Measurements from ENCODE around the gene WNT7A.

The WNT7A gene

GRCh38 chr3:13770170-13771169, 109.4 kb downstream of the WNT7A start:
- peak; percentile 65 for DNase-seq (ENCODE audit: low spot score)

- no peak for DNase-seq (ENCODE audit: low spot score)
Measured at GRCh38 chr3:13769422-13769821, 110.4 kb downstream of the WNT7A start.

DNA sequence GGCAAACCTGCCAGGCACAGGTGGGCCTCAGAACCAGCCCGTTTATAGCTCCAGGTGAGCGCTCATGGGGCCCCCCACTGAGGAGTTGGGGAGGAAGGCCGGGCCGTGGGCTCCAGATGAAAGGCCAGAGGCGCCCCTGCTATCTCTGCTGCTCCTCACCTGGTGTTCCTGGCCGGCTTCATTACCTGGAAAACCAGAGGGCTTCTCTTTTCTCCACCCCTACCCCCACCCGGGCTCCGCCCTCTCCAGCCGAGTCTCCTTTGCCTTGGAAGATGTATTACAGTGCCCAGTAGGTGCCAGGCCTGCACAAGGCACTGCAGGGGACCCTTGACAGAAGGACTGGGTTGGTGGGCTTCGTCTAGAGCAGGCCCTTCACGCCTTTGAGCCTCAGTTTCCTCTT, 111.4 kb downstream of the WNT7A start:
- DNase-seq (ENCODE audit: low spot score): no peak

GRCh38 chr3:13767896-13768295, 112.0 kb downstream of the WNT7A start:
- no peak for DNase-seq (ENCODE audit: low spot score)

DNA sequence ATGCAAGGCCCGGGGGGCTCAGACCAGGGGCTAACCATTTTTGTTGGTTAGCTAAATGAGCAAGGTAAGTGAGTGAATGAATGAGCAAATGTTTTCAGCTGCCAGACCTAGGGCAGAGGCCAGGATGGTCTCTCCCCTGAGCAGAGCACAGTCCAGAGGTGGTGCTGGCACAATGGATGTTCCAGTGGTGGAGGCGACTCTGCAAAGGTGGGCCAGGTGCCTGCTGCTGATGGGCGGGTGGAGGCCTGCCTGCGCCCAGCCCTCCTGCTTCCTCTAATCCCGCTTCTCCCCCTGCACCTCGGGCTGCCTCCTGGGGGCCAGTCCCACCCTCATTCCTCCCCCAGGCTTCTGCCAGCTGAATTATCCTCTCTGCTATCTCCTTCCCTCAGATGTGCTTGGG, 112.8 kb downstream of the WNT7A start:
- no peak for DNase-seq (ENCODE audit: low spot score)

Measured in iPS-NIHi11 (cell line).